ENCODE measurements around the gene CAMKV. TPM values are rescaled to one million over a fixed set of nuclear protein-coding genes. Genes with fewer than 3 reads are reported as not detected.
A peak's percentile ranks its signal among the peaks of the same experiment; 100 is the strongest.

CAMKV gene
- polyA plus RNA-seq, 1 donor: not detected

DNA sequence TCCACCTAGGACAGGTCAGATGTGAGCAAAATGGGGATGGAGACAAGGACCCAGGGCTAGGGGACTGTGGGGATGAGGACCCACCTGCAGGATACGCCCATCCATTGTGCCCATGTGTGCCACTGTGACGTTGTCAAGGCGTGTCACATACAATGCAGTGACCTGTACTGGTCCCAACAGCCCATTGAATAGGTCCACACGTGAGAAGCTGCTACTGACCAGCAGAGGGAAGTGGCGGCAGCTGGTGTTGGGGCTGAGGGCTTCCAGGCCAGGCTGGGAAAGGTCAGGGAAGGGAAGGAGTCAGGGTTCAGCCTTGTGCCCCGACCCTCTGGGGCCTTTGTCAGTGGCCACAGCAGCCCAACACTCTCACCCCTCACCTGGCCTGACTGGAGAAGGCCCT lies 29.3 kb upstream of the CAMKV start:
- no peak for DNase-seq

GRCh38 chr3:49896345-49896744 lies 26.6 kb upstream of the CAMKV start:
- DNase-seq: no peak

DNA sequence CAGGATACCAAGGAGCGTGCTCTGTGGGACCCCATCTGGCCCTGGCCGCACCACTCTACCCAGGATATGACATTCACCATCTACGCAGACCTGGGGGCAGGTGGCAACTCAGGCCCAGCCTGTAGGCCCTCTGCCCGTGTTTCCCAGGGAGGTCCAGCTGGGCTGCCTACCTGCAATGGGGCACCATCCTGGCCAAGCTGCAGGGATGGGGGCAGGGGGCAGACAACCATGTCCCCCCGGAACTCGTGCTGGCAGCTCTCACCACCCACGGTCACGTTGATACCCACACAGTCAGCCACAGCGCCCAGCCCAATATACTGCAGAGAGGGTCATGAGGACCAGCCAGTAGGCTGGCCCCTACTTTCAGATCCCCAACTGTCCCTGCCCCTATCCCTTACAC lies 26.1 kb upstream of the CAMKV start:
- DNase-seq: no peak

DNA sequence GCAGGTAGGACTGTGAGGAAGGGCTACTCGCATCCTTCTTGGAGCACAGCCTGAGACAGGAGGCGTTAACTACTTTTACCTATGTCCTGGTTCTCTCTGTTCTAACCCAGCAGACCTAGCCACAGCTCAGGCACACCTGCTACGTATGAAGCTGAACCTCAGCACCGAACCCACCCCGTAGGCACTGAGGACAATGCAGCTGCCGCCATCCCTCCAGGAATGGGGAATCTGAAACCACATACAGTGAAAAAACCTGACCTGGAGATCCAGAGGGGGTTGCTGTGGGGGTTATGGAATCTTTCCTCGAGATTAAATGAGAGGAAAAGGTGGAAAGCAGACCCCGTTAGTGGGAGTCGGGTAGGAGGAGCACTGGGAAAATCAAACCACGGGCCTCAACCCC lies 19.6 kb upstream of the CAMKV start:
- no peak for DNase-seq

- DNase-seq: no peak
These were observed 17.2 kb upstream of the CAMKV start for GRCh38 chr3:49886922-49887265.

DNA sequence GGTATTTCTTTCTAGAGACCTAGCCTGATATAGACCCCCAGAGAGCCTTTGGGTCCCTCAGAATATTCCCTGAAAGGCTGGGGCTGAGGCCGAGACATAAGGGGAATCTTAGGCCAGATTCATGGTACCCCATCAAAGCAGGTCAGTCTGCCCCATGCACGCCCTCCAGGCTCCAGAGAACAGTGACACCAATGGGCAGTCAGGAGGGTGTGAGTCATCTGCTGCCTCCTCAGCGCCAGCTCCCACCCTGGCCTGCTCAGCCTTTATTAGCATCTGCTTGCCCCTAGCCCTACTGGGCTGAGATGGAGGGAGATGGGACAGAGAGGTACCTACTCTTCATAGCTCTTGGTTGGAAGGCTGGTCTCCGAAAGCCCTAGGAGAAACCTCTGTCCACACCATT lies 14.3 kb upstream of the CAMKV start:
- no peak for DNase-seq

- DNase-seq: no peak
These were observed 12.5 kb upstream of the CAMKV start for GRCh38 chr3:49882166-49882565.

GRCh38 chr3:49880581-49881315 lies 11.0 kb upstream of the CAMKV start:
- no peak for DNase-seq

- DNase-seq: no peak
These were observed 10.0 kb upstream of the CAMKV start for GRCh38 chr3:49879721-49880120.

- no peak for DNase-seq
These were observed 9.0 kb upstream of the CAMKV start for GRCh38 chr3:49878686-49879085.

GRCh38 chr3:49877716-49878115 lies 8.0 kb upstream of the CAMKV start:
- no peak for DNase-seq

DNA sequence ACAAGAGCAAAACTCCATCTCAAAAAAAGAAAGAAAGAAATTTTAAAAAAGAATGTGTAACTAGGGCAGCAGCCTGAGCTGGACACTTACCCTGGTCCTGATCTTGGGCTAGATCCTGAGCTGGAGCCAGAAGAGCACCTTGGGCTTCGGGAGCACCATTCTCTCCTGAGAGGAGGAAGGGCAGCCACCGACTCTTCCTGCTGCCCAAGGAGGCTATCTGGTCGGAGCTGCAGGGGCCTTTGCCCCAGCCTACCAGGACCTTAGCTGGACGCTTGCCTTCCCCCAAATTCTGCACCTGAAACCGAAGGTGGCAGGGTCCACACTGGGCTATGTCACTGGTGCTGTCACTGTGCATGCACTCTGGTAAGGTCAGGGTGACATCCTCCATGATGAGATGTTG lies 6.9 kb upstream of the CAMKV start:
- DNase-seq: no peak

- DNase-seq: no peak
These were observed 3.9 kb upstream of the CAMKV start for GRCh38 chr3:49873623-49874022.

DNA sequence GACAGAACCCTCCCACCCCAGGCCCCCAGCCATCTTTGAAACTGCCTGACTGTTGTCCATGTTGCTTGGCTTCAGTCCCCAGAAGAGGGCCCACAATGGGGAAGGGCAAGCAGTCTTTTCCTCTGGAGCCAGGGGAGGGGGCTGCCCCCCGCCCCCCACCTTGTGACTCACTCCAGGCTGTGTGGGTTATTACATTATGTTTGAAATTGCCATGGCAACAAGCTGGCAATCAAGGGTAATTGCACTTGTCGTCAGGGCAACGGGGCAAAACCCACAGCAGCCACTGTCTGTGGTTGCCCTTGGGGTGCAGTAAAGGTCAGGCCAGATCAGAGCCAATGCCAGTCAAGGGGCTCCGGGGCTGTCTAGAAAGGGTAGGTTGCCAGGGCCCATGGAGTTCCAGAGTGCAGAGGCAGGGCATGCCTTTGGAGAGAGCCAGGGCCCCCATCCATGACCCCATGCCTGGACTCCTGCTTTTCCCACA lies 3.1 kb upstream of the CAMKV start:
- no peak for DNase-seq

DNA sequence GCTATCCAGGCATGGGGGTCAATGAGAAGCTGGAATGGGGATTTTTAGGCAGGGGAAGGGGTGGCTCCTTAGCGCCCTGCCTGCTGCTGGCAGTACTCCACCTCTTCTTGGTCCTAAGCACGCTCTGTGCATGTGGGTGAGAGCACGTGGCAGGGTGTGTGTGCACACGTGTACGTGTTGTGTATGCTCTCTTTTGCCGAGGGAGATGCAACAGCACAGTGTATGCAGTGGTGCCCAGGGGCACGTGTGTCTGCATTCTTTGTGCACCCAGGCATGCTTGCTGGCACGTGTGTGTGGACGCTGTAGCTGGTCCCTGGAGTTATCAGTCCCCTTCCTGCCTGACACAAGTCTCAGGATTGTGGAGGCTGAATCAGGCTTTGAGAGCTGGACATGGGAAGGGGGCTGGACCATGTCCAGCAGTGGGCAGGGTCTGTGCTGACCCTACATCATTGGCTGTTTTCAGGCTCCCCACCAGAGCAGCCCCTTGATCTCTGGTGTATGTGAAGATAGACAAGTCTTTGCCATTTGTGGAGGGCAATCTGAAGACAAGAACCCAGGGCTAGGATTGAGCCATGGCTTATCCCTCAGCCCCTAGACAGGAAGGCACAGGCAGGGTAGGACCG lies 1.9 kb upstream of the CAMKV start:
- DNase-seq: no peak

GRCh38 chr3:49868862-49869466 lies 742 bp downstream of the CAMKV start:
- DNase-seq: no peak

DNA sequence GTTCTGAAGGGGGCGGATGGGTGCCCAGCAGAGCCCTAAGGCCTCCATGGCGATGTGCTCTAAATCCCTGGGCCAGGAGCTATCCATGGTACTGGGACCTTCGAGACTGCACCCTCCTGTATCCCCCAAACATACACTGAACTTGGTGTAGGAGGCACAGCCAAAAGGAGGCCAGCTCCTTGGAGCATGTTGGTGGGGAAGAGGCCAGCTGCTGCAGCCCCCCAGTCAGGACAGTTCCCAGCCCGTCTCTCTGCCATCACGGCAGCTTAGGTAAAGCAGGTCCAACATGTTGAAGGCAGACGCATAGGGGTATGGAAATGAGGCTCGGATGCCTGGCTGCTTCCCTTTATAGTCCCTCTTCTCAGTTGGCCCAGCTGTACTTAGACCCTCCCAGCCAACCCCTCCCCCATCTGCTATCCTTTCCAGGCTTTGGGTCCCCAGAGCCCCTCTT lies 1.8 kb downstream of the CAMKV start:
- peak; percentile 58 for DNase-seq

GRCh38 chr3:49867400-49867799 lies 2.3 kb downstream of the CAMKV start:
- no peak for DNase-seq

- DNase-seq: no peak
These were observed 4.4 kb downstream of the CAMKV start for GRCh38 chr3:49865198-49865784.

DNA sequence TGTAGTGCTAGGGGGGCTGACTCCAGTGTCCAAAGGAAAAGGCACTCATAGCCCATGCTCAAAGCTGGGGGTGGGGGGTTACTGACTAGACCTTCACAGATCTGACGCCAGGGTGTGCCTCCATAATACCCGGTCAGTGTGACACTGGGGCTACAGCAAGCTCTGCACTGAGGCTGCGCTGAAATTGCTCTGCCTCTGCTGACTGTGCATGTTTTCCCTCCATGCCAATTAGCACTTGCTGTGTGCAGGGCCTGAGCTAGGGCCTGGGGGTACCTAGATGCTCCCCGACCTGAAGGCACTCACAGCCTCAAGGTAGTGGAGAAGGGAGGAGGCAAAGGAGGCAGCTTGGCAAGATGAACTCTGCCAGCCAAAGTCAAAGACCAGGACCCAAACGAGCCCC lies 5.2 kb downstream of the CAMKV start:
- DNase-seq: no peak

DNA sequence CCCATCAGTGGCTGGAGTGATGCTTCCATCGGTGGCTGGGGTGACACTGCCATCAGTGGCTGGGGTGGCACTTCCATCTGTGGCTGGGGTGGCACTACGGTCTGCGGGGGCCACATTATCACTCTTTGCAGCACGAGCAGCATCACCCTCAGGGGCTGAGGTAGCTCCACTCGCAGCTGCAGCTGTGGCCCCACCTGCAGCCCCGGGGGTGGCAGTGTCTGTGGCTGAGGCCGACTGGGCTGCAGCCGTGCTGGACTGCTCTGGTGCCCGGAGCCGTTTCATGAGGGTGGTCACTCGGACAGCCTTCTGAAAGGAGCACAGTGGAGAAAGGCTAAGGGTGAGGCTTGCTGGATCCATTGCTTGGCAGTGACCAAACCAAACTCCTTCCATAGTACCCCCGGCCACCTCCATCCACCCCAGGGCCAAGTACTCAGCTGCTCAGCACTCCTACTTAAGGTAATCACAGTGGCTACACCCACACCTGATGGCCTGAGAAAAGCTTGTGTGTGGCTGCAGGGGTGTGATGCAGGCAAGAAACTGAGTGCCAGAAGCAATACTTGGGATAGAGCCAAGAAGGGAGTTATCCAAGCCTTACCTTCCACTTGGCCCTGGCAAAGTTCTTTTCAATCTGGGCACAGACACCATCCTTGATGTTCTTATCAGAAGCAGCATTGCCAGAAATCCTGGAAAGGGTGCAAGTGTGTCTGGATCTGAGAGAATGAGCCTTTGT lies 10.0 kb downstream of the CAMKV start:
- no peak for DNase-seq

GRCh38 chr3:49856181-49857005 lies 13.3 kb downstream of the CAMKV start, which contains the start of gene TRAIP:
TRAIP (minus strand) TSS chr3:49856564; CDS start chr3:49856453, 111 bp downstream.
- peak; percentile 96 for DNase-seq
